Measurements from ENCODE around the gene FAM76B. TPM values are rescaled to one million over a fixed set of nuclear protein-coding genes. Genes with fewer than 3 reads are reported as not detected.

Gene FAM76B
- total RNA-seq, 4 donors from 2014 or later: 17.2 to 56.2 (median 24.0) TPM

DNA sequence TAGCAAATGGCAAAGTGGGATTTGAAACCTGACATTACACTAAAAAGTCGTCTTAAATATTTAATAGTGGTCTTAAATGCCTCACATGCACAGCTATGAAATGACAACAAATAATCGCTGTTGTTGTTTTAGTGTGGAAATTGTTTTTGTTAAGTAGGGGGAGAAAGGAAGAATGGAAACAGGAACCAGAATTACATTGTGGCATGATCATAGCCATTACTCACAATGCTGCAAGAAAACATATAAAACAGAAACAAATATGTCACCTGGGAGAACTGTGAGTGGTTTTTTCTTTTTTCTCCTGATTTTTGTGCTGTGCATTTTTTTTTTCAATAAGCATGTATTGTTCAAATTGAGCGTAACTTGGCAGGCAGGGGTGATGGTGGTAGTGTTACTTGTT, 22.9 kb downstream of the FAM76B start:
- TF ChIP-seq EP300 (IDR thresholded peaks at IDR 0.05) (no peak), POLR2AphosphoS5 (IDR thresholded peaks at IDR 0.05) (no peak)
- Histone ChIP-seq H3K36me3 (peaks cover 15% of the 10 kb centered on the region), H3K4me1 (no peaks in the 10 kb centered on the region), H3K4me3 (no peak overlapping the region), H3K27ac (no peak overlapping the region), H3K9me3 (no peaks in the 10 kb centered on the region), H3K27me3 (no peaks in the 10 kb centered on the region)
- no peak for DNase-seq (ENCODE audit: low spot score in 2 of 2)
- WGBS: 88% methylated on average over 3 of the region's 3 CpGs

- H3K4me3 ChIP-seq: no peak overlapping the region
- H3K27me3 ChIP-seq: no peaks in the 10 kb centered on the region
- TF ChIP-seq EP300 (IDR thresholded peaks at IDR 0.05) (no peak), POLR2A (IDR thresholded peaks at IDR 0.05) (no peak), CTCF (IDR thresholded peaks at IDR 0.05) (peak; percentile 29 to 76), POLR2AphosphoS5 (IDR thresholded peaks at IDR 0.05) (no peak)
- H3K36me3 ChIP-seq: peaks cover 4% of the 10 kb centered on the region
- 14% methylated on average over 4 of the region's 4 CpGs for WGBS
- no peaks in the 10 kb centered on the region for H3K9me3 ChIP-seq
- H3K27ac ChIP-seq: no peak overlapping the region
- H3K4me1 ChIP-seq: no peaks in the 10 kb centered on the region
- DNase-seq (ENCODE audit: low spot score in 2 of 2): no peak
These were observed 25.2 kb downstream of the FAM76B start for GRCh38 chr11:95764267-95764898.

- Histone ChIP-seq H3K27me3 (no peaks in the 10 kb centered on the region), H3K27ac (no peak overlapping the region), H3K9me3 (no peaks in the 10 kb centered on the region), H3K4me3 (no peak overlapping the region), H3K36me3 (no peaks in the 10 kb centered on the region), H3K4me1 (no peaks in the 10 kb centered on the region)
- TF ChIP-seq POLR2AphosphoS5 (IDR thresholded peaks at IDR 0.05) (no peak), POLR2A (IDR thresholded peaks at IDR 0.05) (no peak), EP300 (IDR thresholded peaks at IDR 0.05) (no peak), CTCF (IDR thresholded peaks at IDR 0.05) (no peak)
- no peak for DNase-seq (ENCODE audit: low spot score in 2 of 2)
- WGBS: 95% methylated on average over 3 of the region's 3 CpGs
These were observed 27.0 kb downstream of the FAM76B start for GRCh38 chr11:95762534-95762933.

- Histone ChIP-seq H3K27ac (no peak overlapping the region), H3K9me3 (no peaks in the 10 kb centered on the region), H3K4me3 (no peak overlapping the region), H3K4me1 (no peaks in the 10 kb centered on the region), H3K36me3 (no peaks in the 10 kb centered on the region), H3K27me3 (no peaks in the 10 kb centered on the region)
- DNase-seq (ENCODE audit: low spot score in 2 of 2): no peak
- TF ChIP-seq POLR2AphosphoS5 (IDR thresholded peaks at IDR 0.05): no peak
- TF ChIP-seq CTCF (IDR thresholded peaks at IDR 0.05): no peak
- TF ChIP-seq EP300 (IDR thresholded peaks at IDR 0.05): no peak
- no peak for TF ChIP-seq POLR2A (IDR thresholded peaks at IDR 0.05)
- 75% methylated on average over 1 of the region's 1 CpG for WGBS
These were observed 28.6 kb downstream of the FAM76B start for GRCh38 chr11:95760941-95761340.

- H3K27me3 ChIP-seq: no peaks in the 10 kb centered on the region
- DNase-seq (ENCODE audit: low spot score in 2 of 2): no peak
- no peak overlapping the region for H3K4me3 ChIP-seq
- H3K27ac ChIP-seq: no peak overlapping the region
- H3K4me1 ChIP-seq: no peaks in the 10 kb centered on the region
- H3K36me3 ChIP-seq: no peaks in the 10 kb centered on the region
- WGBS: 86% methylated on average over 1 of the region's 1 CpG
- TF ChIP-seq POLR2AphosphoS5 (IDR thresholded peaks at IDR 0.05) (no peak), CTCF (IDR thresholded peaks at IDR 0.05) (no peak), EP300 (IDR thresholded peaks at IDR 0.05) (no peak), POLR2A (IDR thresholded peaks at IDR 0.05) (no peak)
- no peaks in the 10 kb centered on the region for H3K9me3 ChIP-seq
These were observed 38.1 kb downstream of the FAM76B start for GRCh38 chr11:95751515-95751914.

- no peak overlapping the region for H3K4me3 ChIP-seq
- no peaks in the 10 kb centered on the region for H3K36me3 ChIP-seq
- H3K9me3 ChIP-seq: no peaks in the 10 kb centered on the region
- H3K4me1 ChIP-seq: no peaks in the 10 kb centered on the region
- TF ChIP-seq EP300 (IDR thresholded peaks at IDR 0.05) (no peak), POLR2AphosphoS5 (IDR thresholded peaks at IDR 0.05) (no peak), POLR2A (IDR thresholded peaks at IDR 0.05) (no peak), CTCF (IDR thresholded peaks at IDR 0.05) (no peak)
- H3K27me3 ChIP-seq: no peaks in the 10 kb centered on the region
- DNase-seq (ENCODE audit: low spot score in 2 of 2): no peak
- H3K27ac ChIP-seq: no peak overlapping the region
- 93% methylated on average over 1 of the region's 1 CpG for WGBS
These were observed 39.5 kb downstream of the FAM76B start for GRCh38 chr11:95750101-95750500.

Measured in suprapubic skin (tissue), 4 donors.